HepG2 (cell line): ENCODE results near the gene ADGRF1. TPM values are rescaled to one million over a fixed set of nuclear protein-coding genes. Genes with fewer than 3 reads are reported as not detected.

Experiments used
- ATF1 ChIP-seq: IDR thresholded peaks from 2 replicates; pipeline ENCODE4 v1.6.1; 2016; ENCODE audit warnings: mild to moderate bottlenecking, control low read depth
- CEBPG ChIP-seq: IDR thresholded peaks from 2 replicates; pipeline ENCODE4 v1.6.1; 2016
- DDIT3 ChIP-seq: sonication (generic); formaldehyde crosslinking; IDR thresholded peaks from 2 replicates; pipeline ENCODE4 v1.4.0; 2020; ENCODE audit warnings: mild to moderate bottlenecking, missing genetic modification reagents
- GMEB1 ChIP-seq: sonication (generic); formaldehyde crosslinking; IDR thresholded peaks from 2 replicates; pipeline ENCODE4 v1.5.1; 2020; ENCODE audit warnings: missing genetic modification reagents, mild to moderate bottlenecking, borderline replicate concordance
- LCORL ChIP-seq, 2 experiments: fragments of 450-650 bp in 1 of 2; sonication (generic) in 1 of 2; formaldehyde crosslinking in 1 of 2; IDR thresholded peaks; 2 replicates each; pipeline versions ENCODE4 v1.5.0 to v1.6.1; 2017 to 2020; ENCODE audit warnings: antibody characterized with exemption in 1 of 2, missing genetic modification reagents in 1 of 2
- RARG ChIP-seq: sonication (generic); formaldehyde crosslinking; IDR thresholded peaks from 2 replicates; pipeline ENCODE4 v1.4.0; 2020; ENCODE audit warnings: low read depth, mild to moderate bottlenecking, missing genetic modification reagents
- RXRA ChIP-seq: sonication (generic); formaldehyde crosslinking; IDR thresholded peaks from 2 replicates; pipeline ENCODE4 v1.5.1; 2020; ENCODE audit warnings: missing genetic modification reagents
- SCMH1 ChIP-seq: sonication (generic); formaldehyde crosslinking; IDR thresholded peaks from 2 replicates; pipeline ENCODE4 v1.9.0; 2021; ENCODE audit warnings: missing genetic modification reagents, mild to moderate bottlenecking, borderline replicate concordance
- TMF1 ChIP-seq: sonication (generic); formaldehyde crosslinking; IDR thresholded peaks from 2 replicates; pipeline ENCODE4 v1.8.1; 2022; ENCODE audit warnings: low read depth, missing genetic modification reagents
- ZBTB21 ChIP-seq: sonication (generic); formaldehyde crosslinking; IDR thresholded peaks from 2 replicates; pipeline ENCODE4 v1.4.0; 2020; ENCODE audit warnings: missing genetic modification reagents
- ZBTB8A ChIP-seq: sonication (generic); formaldehyde crosslinking; IDR thresholded peaks from 2 replicates; pipeline ENCODE4 v1.4.0; 2020; ENCODE audit warnings: mild to moderate bottlenecking, low read depth, missing genetic modification reagents, borderline replicate concordance
- ZNF292 ChIP-seq: sonication (generic); formaldehyde crosslinking; IDR thresholded peaks from 2 replicates; pipeline ENCODE4 v1.8.1; 2022; ENCODE audit warnings: mild to moderate bottlenecking, low read depth, missing genetic modification reagents, borderline replicate concordance
- ZNF776 ChIP-seq: sonication (generic); formaldehyde crosslinking; IDR thresholded peaks from 2 replicates; pipeline ENCODE4 v1.4.0; 2020; ENCODE audit warnings: mild to moderate bottlenecking, missing genetic modification reagents
- ZSCAN21 ChIP-seq: sonication (generic); formaldehyde crosslinking; IDR thresholded peaks from 2 replicates; pipeline ENCODE4 v1.8.0; 2022; ENCODE audit warnings: mild to moderate bottlenecking, missing genetic modification reagents, moderate library complexity, borderline replicate concordance
- polyA plus RNA-seq, 8 experiments: library from polyadenylated mRNA; depleted of rRNA in 3 of 8; stranded (reverse) in 7 of 8; unstranded in 1 of 8; fragments of >200 nt; fragmentation: Illumina TruSeq in 4 of 8; extraction: Trizol in 4 of 8; gene quantifications; 2 replicates each; pipeline versions ENCODE4 v1.2.1 to v1.2.3, GENCODE V29; 2011 to 2016; ENCODE audit warnings: low read depth in 4 of 8, missing spikeins in 1 of 8, mixed read lengths in 1 of 8; ENCODE audit not compliant: insufficient read depth in 1 of 8
- total RNA-seq, 5 experiments: library from RNA; depleted of rRNA; stranded (reverse); fragments of >200 nt; fragmentation: Illumina TruSeq; extraction: Trizol; gene quantifications; 2 replicates each; pipeline ENCODE4 v1.2.3, GENCODE V29; 2016; ENCODE audit warnings: low read depth in 1 of 5
- TF ChIP-seq, protein P1 (sequence below): sonication (generic); formaldehyde crosslinking; IDR thresholded peaks from 2 replicates; pipeline ENCODE4 v1.5.0; 2020; ENCODE audit warnings: missing genetic modification reagents
- TF ChIP-seq, protein P2 (sequence below): sonication (generic); formaldehyde crosslinking; IDR thresholded peaks from 2 replicates; pipeline ENCODE4 v1.4.0; 2020; ENCODE audit warnings: missing genetic modification reagents; ENCODE audit errors: not compliant biosample characterization
- TF ChIP-seq, protein P3 (sequence below): IDR thresholded peaks from 2 replicates; pipeline ENCODE4 v1.6.1; 2016; ENCODE audit warnings: missing biosample characterization, missing genetic modification reagents, low read depth
- TF ChIP-seq, protein P4 (sequence below): sonication (generic); formaldehyde crosslinking; IDR thresholded peaks from 2 replicates; pipeline ENCODE4 v1.4.0; 2020; ENCODE audit warnings: missing genetic modification reagents, borderline replicate concordance

The ADGRF1 gene
- total and polyA plus RNA-seq, 2 of the 13 experiments (the other 11 are each of a cell fraction or from before 2014, with no cell fraction given): not detected

DNA sequence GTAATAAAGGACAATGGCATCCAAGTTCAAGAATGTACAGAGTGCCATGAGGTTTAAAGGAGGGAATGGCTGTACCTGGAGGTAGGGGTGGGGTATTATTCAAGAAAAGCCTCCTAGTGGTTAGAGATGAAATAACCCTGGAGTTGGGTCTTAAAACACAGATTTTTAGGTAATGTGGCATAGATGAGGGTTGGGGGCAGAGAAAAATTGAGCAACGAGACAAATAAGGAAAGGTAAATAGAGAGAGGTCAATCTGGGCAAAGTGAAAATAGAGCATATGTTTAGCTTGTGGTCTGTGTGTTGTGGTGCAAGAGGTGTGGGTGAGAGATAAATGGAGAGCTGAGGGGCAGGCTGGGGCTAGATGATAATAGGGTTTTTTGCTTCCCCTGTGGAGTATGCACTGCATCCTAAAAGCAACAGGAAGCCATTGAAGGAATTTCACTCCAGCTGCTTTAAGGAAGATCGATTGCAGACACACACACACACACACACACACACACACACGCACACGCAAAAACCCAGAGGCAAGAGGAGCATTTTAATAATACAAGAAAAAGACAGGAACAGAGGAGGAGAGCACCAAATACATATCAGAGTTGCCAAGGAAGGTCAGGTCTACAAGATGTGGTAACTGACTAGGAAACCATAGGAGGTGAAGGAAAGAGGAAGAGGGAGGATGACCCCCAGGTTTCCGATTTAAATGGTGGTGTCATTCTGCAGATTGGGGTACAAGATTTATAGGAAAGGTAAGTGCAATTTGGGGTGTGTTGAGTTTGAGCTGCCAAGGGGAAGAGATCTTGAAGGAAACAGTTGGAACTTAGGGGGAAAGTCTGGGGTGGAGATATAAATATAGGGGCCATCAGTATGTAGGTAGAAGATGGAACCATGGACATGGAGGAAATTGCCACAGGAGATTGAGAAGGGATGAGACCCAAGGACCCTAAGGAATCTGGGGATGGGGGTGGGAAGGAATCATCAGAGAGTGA, 31.3 kb upstream of the ADGRF1 start (continued):
- TF ChIP-seq GMEB1 (CRISPR knock-in tag): peak; percentile 35; the same call in 1 of the 2 replicates
- TF ChIP-seq RXRA (CRISPR knock-in tag): peak; percentile 96; the same call in 1 of the 2 replicates
- TF ChIP-seq, protein P1, sequence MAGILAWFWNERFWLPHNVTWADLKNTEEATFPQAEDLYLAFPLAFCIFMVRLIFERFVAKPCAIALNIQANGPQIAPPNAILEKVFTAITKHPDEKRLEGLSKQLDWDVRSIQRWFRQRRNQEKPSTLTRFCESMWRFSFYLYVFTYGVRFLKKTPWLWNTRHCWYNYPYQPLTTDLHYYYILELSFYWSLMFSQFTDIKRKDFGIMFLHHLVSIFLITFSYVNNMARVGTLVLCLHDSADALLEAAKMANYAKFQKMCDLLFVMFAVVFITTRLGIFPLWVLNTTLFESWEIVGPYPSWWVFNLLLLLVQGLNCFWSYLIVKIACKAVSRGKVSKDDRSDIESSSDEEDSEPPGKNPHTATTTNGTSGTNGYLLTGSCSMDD (CRISPR knock-in tag): no peak
- TF ChIP-seq, protein P2, sequence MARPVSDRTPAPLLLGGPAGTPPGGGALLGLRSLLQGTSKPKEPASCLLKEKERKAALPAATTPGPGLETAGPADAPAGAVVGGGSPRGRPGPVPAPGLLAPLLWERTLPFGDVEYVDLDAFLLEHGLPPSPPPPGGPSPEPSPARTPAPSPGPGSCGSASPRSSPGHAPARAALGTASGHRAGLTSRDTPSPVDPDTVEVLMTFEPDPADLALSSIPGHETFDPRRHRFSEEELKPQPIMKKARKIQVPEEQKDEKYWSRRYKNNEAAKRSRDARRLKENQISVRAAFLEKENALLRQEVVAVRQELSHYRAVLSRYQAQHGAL (CRISPR knock-in tag): no peak
- peak; percentile 85 for TF ChIP-seq ZSCAN21 (CRISPR knock-in tag)
- TF ChIP-seq LCORL (IDR thresholded peaks at IDR 0.05): peak; percentile 99
- peak; percentile 98 for TF ChIP-seq LCORL (CRISPR knock-in tag; IDR thresholded peaks at IDR 0.05)
- peak; percentile 87 for TF ChIP-seq ATF1 (CRISPR knock-in tag)
- peak; percentile 89; the same call in 1 of the 2 replicates for TF ChIP-seq ZNF292 (CRISPR knock-in tag)
- peak; percentile 98 for TF ChIP-seq CEBPG (CRISPR knock-in tag)
- peak; percentile 28; the same call in 1 of the 2 replicates for TF ChIP-seq ZBTB8A (CRISPR knock-in tag)
- peak; percentile 69; the same call in 1 of the 2 replicates for TF ChIP-seq ZNF776
- TF ChIP-seq DDIT3 (CRISPR knock-in tag): no peak
- no peak for TF ChIP-seq TMF1 (CRISPR knock-in tag)
- 0 out of 2 replicates have a peak, but pooled peaks have one; percentile 88 for TF ChIP-seq RARG
- no peak for TF ChIP-seq SCMH1 (CRISPR knock-in tag)
- TF ChIP-seq, protein P3, sequence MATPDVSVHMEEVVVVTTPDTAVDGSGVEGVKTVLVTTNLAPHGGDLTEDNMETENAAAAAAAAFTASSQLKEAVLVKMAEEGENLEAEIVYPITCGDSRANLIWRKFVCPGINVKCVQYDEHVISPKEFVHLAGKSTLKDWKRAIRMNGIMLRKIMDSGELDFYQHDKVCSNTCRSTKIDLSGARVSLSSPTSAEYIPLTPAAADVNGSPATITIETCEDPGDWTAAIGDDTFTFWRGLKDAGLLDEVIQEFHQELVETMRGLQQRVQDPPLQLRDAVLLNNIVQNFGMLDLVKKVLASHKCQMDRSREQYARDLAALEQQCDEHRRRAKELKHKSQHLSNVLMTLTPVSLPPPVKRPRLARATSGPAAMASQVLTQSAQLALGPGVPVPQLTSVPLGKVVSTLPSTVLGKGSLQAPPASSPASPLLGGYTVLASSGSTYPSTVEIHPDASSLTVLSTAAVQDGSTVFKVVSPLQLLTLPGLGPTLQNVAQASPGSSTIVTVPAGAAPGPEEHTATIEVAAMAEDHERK: no peak
- TF ChIP-seq ZBTB21 (CRISPR knock-in tag): peak; percentile 16; the same call in 1 of the 2 replicates
- TF ChIP-seq, protein P4, sequence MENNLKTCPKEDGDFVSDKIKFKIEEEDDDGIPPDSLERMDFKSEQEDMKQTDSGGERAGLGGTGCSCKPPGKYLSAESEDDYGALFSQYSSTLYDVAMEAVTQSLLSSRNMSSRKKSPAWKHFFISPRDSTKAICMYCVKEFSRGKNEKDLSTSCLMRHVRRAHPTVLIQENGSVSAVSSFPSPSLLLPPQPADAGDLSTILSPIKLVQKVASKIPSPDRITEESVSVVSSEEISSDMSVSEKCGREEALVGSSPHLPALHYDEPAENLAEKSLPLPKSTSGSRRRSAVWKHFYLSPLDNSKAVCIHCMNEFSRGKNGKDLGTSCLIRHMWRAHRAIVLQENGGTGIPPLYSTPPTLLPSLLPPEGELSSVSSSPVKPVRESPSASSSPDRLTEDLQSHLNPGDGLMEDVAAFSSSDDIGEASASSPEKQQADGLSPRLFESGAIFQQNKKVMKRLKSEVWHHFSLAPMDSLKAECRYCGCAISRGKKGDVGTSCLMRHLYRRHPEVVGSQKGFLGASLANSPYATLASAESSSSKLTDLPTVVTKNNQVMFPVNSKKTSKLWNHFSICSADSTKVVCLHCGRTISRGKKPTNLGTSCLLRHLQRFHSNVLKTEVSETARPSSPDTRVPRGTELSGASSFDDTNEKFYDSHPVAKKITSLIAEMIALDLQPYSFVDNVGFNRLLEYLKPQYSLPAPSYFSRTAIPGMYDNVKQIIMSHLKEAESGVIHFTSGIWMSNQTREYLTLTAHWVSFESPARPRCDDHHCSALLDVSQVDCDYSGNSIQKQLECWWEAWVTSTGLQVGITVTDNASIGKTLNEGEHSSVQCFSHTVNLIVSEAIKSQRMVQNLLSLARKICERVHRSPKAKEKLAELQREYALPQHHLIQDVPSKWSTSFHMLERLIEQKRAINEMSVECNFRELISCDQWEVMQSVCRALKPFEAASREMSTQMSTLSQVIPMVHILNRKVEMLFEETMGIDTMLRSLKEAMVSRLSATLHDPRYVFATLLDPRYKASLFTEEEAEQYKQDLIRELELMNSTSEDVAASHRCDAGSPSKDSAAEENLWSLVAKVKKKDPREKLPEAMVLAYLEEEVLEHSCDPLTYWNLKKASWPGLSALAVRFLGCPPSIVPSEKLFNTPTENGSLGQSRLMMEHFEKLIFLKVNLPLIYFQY (CRISPR knock-in tag): peak; percentile 79; the same call in 1 of the 2 replicates
